ENCODE measurements around the gene ETFA.

DNA sequence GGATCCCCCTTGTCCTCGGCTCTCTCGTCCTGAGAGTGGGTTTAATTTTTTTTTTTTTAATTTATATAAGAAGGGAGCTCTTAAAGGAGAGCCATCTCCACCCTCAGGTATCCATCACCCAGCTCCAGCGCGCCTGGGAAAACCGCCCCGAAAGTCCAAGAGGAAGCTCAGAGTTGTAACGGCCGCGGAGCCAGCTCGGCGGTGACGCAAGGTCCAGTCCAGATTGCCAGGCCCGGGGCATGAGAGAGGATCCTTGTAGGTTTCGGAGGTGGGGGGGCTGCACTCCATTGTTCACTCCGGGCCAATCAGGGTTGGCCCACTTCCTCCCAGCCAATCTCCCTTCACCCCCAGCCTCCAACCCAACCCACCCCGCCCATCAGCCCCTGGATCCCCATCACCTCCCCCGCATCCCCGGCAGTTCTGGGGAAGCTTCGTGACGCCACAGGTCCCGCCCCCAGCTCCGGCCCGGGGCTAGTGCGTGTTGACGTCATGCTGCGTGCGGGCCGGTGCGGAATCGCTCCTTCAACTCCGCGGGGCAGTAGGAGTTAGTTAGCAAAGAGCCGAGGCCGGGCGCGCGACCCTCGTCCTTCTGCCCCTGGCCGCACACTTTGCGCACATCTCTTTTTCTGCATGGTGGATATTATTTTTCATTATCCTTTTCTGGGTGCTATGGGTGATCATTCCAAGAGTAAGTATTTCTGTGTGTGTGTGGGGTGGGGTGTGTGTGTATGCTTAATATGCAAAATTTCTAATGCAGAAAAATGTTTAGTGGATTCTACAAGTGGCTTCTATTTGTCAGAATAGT lies 25.2 kb upstream of the ETFA start, which contains the start of gene ISL2:
- TF ChIP-seq, protein P1, sequence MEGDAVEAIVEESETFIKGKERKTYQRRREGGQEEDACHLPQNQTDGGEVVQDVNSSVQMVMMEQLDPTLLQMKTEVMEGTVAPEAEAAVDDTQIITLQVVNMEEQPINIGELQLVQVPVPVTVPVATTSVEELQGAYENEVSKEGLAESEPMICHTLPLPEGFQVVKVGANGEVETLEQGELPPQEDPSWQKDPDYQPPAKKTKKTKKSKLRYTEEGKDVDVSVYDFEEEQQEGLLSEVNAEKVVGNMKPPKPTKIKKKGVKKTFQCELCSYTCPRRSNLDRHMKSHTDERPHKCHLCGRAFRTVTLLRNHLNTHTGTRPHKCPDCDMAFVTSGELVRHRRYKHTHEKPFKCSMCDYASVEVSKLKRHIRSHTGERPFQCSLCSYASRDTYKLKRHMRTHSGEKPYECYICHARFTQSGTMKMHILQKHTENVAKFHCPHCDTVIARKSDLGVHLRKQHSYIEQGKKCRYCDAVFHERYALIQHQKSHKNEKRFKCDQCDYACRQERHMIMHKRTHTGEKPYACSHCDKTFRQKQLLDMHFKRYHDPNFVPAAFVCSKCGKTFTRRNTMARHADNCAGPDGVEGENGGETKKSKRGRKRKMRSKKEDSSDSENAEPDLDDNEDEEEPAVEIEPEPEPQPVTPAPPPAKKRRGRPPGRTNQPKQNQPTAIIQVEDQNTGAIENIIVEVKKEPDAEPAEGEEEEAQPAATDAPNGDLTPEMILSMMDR (IDR thresholded peaks at IDR 0.05 in 4 of 5, conservative IDR thresholded peaks at IDR 0.05 in 1 of 5) = no peak
- TF ChIP-seq POLR2A (IDR thresholded peaks at IDR 0.05) = no peak

Measured in gastrocnemius medialis (tissue), 4 donors.